ENCODE measurements around the gene SCGN. TPM values are rescaled to one million over a fixed set of nuclear protein-coding genes. Genes with fewer than 3 reads are reported as not detected.
A peak's percentile ranks its signal among the peaks of the same experiment; 100 is the strongest.

SCGN gene
- polyA plus RNA-seq, 2 of the 4 experiments (the other 2 are of a cell fraction): 0.13 to 0.17 TPM

DNA sequence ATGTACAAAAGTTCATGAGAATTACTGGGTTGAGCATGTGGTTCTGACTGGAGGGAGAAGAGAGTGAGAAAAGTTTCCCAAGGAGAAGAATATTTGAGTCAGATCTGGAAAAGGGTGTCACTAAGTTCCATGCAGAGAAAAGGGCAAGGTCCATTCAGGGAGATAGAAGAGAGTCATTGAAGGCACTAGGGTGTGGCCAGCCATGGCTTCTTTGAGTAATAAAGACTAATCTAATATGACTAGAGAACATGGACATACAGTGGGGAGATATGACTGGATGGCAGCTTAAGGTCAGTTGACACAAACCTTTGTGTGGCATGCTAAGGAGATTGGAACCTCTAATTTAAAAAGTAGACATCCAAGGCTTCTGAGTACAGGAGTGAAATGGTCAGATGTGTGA lies 91.9 kb downstream of the SCGN start:
- CTCF ChIA-PET: interaction anchor here (0.7 kb wide), 1 partner anchor 37 kb away, joined by 3 read pairs; no protein-coding TSS in a partner anchor
- FAIRE-seq: no peak
- no peak for ATAC-seq
- H3K4me2 ChIP-seq: peak overlapping the region; percentile 28; the same call in 2 of the 3 replicates
- H3K4me3 ChIP-seq: no peak overlapping the region
- DNase-seq (ENCODE audit: low read depth in 1 of 2, low spot score in 1 of 2): peak in 1 of 2 experiments; percentile 21
- POLR2A ChIA-PET: no interaction called here
- no peaks in the 10 kb centered on the region for H3K9me3 ChIP-seq
- H3K4me1 ChIP-seq: peaks cover 4% of the 10 kb centered on the region; the same call in 1 of the 3 replicates
- H3K27ac ChIP-seq: no peak overlapping the region
- TF ChIP-seq KDM1A (IDR thresholded peaks at IDR 0.05; ENCODE audit: low read depth): no peak
- no peak for TF ChIP-seq ZNF302 (CRISPR knock-in tag; IDR thresholded peaks at IDR 0.05)
- TF ChIP-seq HOXA7 (CRISPR knock-in tag; IDR thresholded peaks at IDR 0.05): no peak
- no peak for TF ChIP-seq NPAS2 (CRISPR knock-in tag; IDR thresholded peaks at IDR 0.05; ENCODE audit: borderline replicate concordance)

DNA sequence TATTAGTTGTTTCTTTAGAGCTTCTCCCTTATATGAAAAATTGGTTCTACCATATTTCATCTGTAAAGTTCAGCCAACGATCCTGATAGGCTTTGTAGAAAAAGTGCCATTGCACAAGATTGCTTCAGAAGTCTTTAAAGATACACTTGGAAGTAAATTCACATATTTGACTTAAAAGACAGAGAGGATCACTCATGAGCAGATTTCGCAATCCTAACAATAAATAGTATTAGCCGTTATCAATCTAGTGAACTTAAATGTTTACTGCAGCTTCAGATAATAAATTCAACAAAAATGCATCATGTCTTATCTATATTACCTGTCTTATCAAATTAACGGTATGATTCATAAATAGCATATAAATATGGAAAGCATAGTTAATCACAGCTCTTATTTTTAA lies 93.8 kb downstream of the SCGN start:
- 65% methylated on average over 4 of the region's 4 CpGs for WGBS (ENCODE audit: missing lambda C conversion rate)
- Histone ChIP-seq H3K9me3 (no peaks in the 10 kb centered on the region), H3K4me2 (no peak overlapping the region), H3K4me3 (no peak overlapping the region), H3K4me1 (peaks cover 4% of the 10 kb centered on the region; the same call in 1 of the 3 replicates), H3K27ac (no peak overlapping the region)
- no peak for DNase-seq (ENCODE audit: low read depth in 1 of 2, low spot score in 1 of 2)
- POLR2A ChIA-PET: no interaction called here
- TF ChIP-seq JUN (IDR thresholded peaks at IDR 0.05) (no peak), MAZ (IDR thresholded peaks at IDR 0.05; ENCODE audit: borderline replicate concordance, low read depth, low read length) (no peak), CEBPB (IDR thresholded peaks at IDR 0.05) (peak; percentile 46 to 48; a peak in 2 of 4 replicates), HOXA7 (CRISPR knock-in tag; IDR thresholded peaks at IDR 0.05) (no peak)
- TF ChIP-seq, protein P1, sequence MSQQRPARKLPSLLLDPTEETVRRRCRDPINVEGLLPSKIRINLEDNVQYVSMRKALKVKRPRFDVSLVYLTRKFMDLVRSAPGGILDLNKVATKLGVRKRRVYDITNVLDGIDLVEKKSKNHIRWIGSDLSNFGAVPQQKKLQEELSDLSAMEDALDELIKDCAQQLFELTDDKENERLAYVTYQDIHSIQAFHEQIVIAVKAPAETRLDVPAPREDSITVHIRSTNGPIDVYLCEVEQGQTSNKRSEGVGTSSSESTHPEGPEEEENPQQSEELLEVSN (IDR thresholded peaks at IDR 0.05; ENCODE audit: borderline replicate concordance, low read depth): no peak
- TF ChIP-seq, protein P2, sequence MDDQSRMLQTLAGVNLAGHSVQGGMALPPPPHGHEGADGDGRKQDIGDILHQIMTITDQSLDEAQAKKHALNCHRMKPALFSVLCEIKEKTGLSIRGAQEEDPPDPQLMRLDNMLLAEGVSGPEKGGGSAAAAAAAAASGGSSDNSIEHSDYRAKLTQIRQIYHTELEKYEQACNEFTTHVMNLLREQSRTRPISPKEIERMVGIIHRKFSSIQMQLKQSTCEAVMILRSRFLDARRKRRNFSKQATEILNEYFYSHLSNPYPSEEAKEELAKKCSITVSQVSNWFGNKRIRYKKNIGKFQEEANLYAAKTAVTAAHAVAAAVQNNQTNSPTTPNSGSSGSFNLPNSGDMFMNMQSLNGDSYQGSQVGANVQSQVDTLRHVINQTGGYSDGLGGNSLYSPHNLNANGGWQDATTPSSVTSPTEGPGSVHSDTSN (IDR thresholded peaks at IDR 0.05): no peak
- no peak for ATAC-seq
- CTCF ChIA-PET: no interaction called here
- FAIRE-seq: no peak

DNA sequence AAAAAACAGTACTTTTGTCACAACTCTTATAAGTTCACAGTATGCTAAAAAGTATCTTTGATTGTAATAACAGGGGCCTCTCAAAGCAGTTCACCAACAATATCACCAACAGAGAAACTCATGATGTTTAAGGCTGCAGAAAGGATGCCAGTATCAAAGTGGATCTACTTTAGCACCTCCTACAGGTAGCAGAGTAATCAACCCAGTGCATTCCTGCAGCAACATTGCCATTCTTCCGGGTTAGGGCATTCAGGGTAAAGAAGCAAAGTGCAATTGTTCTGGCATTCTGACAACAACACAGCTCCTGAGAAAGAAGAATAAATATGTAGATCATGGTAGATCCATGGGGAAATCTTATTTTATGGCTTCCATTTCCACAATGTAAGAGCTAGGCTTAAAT lies 95.0 kb downstream of the SCGN start:
- ChIA-PET POLR2A (no interaction called here), CTCF (no interaction called here)
- TF ChIP-seq HOXB5 (CRISPR knock-in tag; IDR thresholded peaks at IDR 0.05) (no peak), CBX2 (IDR thresholded peaks at IDR 0.05; ENCODE audit: borderline replicate concordance, low read depth) (no peak), CEBPB (IDR thresholded peaks at IDR 0.05) (no peak), RFX5 (IDR thresholded peaks at IDR 0.05) (no peak), JUNB (IDR thresholded peaks at IDR 0.05) (no peak), CHD2 (IDR thresholded peaks at IDR 0.05; ENCODE audit: low read length, partially characterized antibody) (no peak), NFE2L2 (conservative IDR thresholded peaks at IDR 0.05; ENCODE audit: low read length) (no peak), NPAS2 (CRISPR knock-in tag; IDR thresholded peaks at IDR 0.05; ENCODE audit: borderline replicate concordance) (no peak), EHMT2 (IDR thresholded peaks at IDR 0.05; ENCODE audit: low read depth) (no peak), CHD4 (IDR thresholded peaks at IDR 0.05; ENCODE audit: borderline replicate concordance) (no peak), POLR2AphosphoS2 (conservative IDR thresholded peaks at IDR 0.05; ENCODE audit: low read length) (no peak), NR3C1 (IDR thresholded peaks at IDR 0.05) (no peak), KDM1A (IDR thresholded peaks at IDR 0.05; ENCODE audit: low read depth) (no peak), FOSL2 (IDR thresholded peaks at IDR 0.05) (no peak), FOSL2 (CRISPR knock-in tag; IDR thresholded peaks at IDR 0.05) (no peak), TFCP2L1 (CRISPR knock-in tag; IDR thresholded peaks at IDR 0.05) (no peak), KDM5A (IDR thresholded peaks at IDR 0.05) (no peak), MAFK (IDR thresholded peaks at IDR 0.05; ENCODE audit: partially characterized antibody) (no peak), CBX8 (IDR thresholded peaks at IDR 0.05) (no peak)
- TF ChIP-seq, protein P3, sequence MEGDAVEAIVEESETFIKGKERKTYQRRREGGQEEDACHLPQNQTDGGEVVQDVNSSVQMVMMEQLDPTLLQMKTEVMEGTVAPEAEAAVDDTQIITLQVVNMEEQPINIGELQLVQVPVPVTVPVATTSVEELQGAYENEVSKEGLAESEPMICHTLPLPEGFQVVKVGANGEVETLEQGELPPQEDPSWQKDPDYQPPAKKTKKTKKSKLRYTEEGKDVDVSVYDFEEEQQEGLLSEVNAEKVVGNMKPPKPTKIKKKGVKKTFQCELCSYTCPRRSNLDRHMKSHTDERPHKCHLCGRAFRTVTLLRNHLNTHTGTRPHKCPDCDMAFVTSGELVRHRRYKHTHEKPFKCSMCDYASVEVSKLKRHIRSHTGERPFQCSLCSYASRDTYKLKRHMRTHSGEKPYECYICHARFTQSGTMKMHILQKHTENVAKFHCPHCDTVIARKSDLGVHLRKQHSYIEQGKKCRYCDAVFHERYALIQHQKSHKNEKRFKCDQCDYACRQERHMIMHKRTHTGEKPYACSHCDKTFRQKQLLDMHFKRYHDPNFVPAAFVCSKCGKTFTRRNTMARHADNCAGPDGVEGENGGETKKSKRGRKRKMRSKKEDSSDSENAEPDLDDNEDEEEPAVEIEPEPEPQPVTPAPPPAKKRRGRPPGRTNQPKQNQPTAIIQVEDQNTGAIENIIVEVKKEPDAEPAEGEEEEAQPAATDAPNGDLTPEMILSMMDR (IDR thresholded peaks at IDR 0.05): no peak
- FAIRE-seq (no peak), ATAC-seq (no peak), DNase-seq (ENCODE audit: low read depth in 1 of 2, low spot score in 1 of 2) (no peak)
- H3K27ac ChIP-seq: no peak overlapping the region
- no peaks in the 10 kb centered on the region for H3K9me3 ChIP-seq
- H3K4me2 ChIP-seq: no peak overlapping the region
- H3K4me1 ChIP-seq: peaks cover 4% of the 10 kb centered on the region; the same call in 1 of the 3 replicates
- 31% methylated on average over 1 of the region's 1 CpG for WGBS (ENCODE audit: missing lambda C conversion rate)
- H3K4me3 ChIP-seq: no peak overlapping the region
